Brain microvascular endothelial cell (primary cell): ENCODE data around the gene TVP23C.
"Not testable (repeated sequence)": the region's sequence is repeated elsewhere in the genome, so short reads cannot be mapped to it uniquely, and the experiment has no call there.

Experiments
- DNase-seq: peaks from one replicate; pipeline ENCODE4 v3.0.0-alpha.2; 2020
- H3K27ac ChIP-seq: fragments of 250-450 bp; sonication (Bioruptor Pico); 2 replicates; pipeline ENCODE4 v1.5.1; 2020; ENCODE audit warnings: mild to moderate bottlenecking, moderate library complexity
- H3K27me3 ChIP-seq: fragments of 250-450 bp; sonication (Bioruptor Pico); replicated peaks from 2 replicates; pipeline ENCODE4 v1.5.1; 2020; ENCODE audit warnings: mild to moderate bottlenecking
- H3K36me3 ChIP-seq: fragments of 250-450 bp; sonication (Bioruptor Pico); replicated peaks from 2 replicates; pipeline ENCODE4 v1.5.1; 2020; ENCODE audit warnings: mild to moderate bottlenecking
- H3K4me3 ChIP-seq: 2 replicates; pipeline ENCODE4 v1.5.1; 2011; ENCODE audit warnings: low read depth, mild to moderate bottlenecking, control low read depth, low read length, moderate library complexity
- in situ Hi-C: cut with HindIII; loops from 2 replicates; pipeline ENCODE4 v1.10.0; 2017; ENCODE audit warnings: low sequenced_read_pairs, low pct_ligation_motif_present

TVP23C gene

GRCh38 chr17:15563375-15563857 lies at the start of gene TVP23C:
Gene TVP23C (minus strand): TSS chr17:15563483. CDS start chr17:15563448, 35 bp downstream.
- H3K36me3 ChIP-seq, H3K27me3 ChIP-seq, in situ Hi-C loops: not testable (repeated sequence)
- Histone ChIP-seq H3K4me3 (peak within 1 kb of the TSS; percentile 72), H3K27ac (peak within 1 kb of the TSS; percentile 62)
- peak; percentile 53 for DNase-seq

GRCh38 chr17:15592960-15593359 lies 29.7 kb upstream of the TVP23C start:
- in situ Hi-C loops, DNase-seq, H3K27me3 ChIP-seq, H3K27ac ChIP-seq, H3K36me3 ChIP-seq, H3K4me3 ChIP-seq: not testable (repeated sequence)

- H3K27me3 ChIP-seq, H3K4me3 ChIP-seq, DNase-seq, in situ Hi-C loops, H3K27ac ChIP-seq, H3K36me3 ChIP-seq: not testable (repeated sequence)
These were observed 28.7 kb upstream of the TVP23C start for GRCh38 chr17:15591986-15592385.

- in situ Hi-C loops, H3K27me3 ChIP-seq, DNase-seq, H3K27ac ChIP-seq, H3K36me3 ChIP-seq, H3K4me3 ChIP-seq: not testable (repeated sequence)
These were observed 27.6 kb upstream of the TVP23C start for GRCh38 chr17:15590844-15591243.

- in situ Hi-C loops, H3K36me3 ChIP-seq, H3K27ac ChIP-seq, H3K27me3 ChIP-seq, DNase-seq, H3K4me3 ChIP-seq: not testable (repeated sequence)
These were observed 26.6 kb upstream of the TVP23C start for GRCh38 chr17:15589544-15590536.

GRCh38 chr17:15588017-15588416 lies 24.7 kb upstream of the TVP23C start:
- H3K27ac ChIP-seq, H3K4me3 ChIP-seq, H3K27me3 ChIP-seq, in situ Hi-C loops, H3K36me3 ChIP-seq, DNase-seq: not testable (repeated sequence)

GRCh38 chr17:15583313-15583712 lies 20.0 kb upstream of the TVP23C start:
- DNase-seq, H3K36me3 ChIP-seq, in situ Hi-C loops, H3K27ac ChIP-seq, H3K4me3 ChIP-seq, H3K27me3 ChIP-seq: not testable (repeated sequence)

- in situ Hi-C loops, H3K4me3 ChIP-seq, H3K27me3 ChIP-seq, H3K27ac ChIP-seq, DNase-seq, H3K36me3 ChIP-seq: not testable (repeated sequence)
These were observed 18.2 kb upstream of the TVP23C start for GRCh38 chr17:15581462-15581861.

- H3K27ac ChIP-seq, H3K4me3 ChIP-seq, H3K36me3 ChIP-seq, DNase-seq, in situ Hi-C loops, H3K27me3 ChIP-seq: not testable (repeated sequence)
These were observed 13.6 kb upstream of the TVP23C start for GRCh38 chr17:15576848-15577247.

GRCh38 chr17:15574660-15575059 lies 11.4 kb upstream of the TVP23C start:
- in situ Hi-C loops, H3K27me3 ChIP-seq, H3K36me3 ChIP-seq, DNase-seq, H3K27ac ChIP-seq, H3K4me3 ChIP-seq: not testable (repeated sequence)

GRCh38 chr17:15573870-15574269 lies 10.6 kb upstream of the TVP23C start:
- not testable (repeated sequence) for DNase-seq

GRCh38 chr17:15562613-15563374 lies 489 bp downstream of the TVP23C start:
- H3K27me3 ChIP-seq, H3K36me3 ChIP-seq, in situ Hi-C loops: not testable (repeated sequence)
- Histone ChIP-seq H3K4me3 (peak overlapping the region; percentile 72), H3K27ac (peak overlapping the region; percentile 62)
- DNase-seq = peak; percentile 5

More at GRCh38 chr17:15573870-15574269, 10.6 kb upstream of the TVP23C start:
- H3K27ac ChIP-seq, in situ Hi-C loops, H3K27me3 ChIP-seq, H3K4me3 ChIP-seq, H3K36me3 ChIP-seq: not testable (repeated sequence)

GRCh38 chr17:15561439-15561838 lies 1.8 kb downstream of the TVP23C start:
- in situ Hi-C loops, H3K27me3 ChIP-seq, H3K4me3 ChIP-seq, DNase-seq, H3K36me3 ChIP-seq, H3K27ac ChIP-seq: not testable (repeated sequence)

GRCh38 chr17:15558403-15559105 lies 4.7 kb downstream of the TVP23C start:
- DNase-seq, H3K27me3 ChIP-seq, H3K36me3 ChIP-seq, in situ Hi-C loops, H3K4me3 ChIP-seq, H3K27ac ChIP-seq: not testable (repeated sequence)
